SHP77 (cell line): ENCODE measurements around the gene HMGCS2.

Experiments
- DNase-seq, 2 experiments: peaks; one replicate each; lab custom pipeline; 2025; lab: John Stamatoyannopoulos, UW

Gene HMGCS2

GRCh38 chr1:119701659-119702058, 67.0 kb downstream of the HMGCS2 start:
- no peak for DNase-seq

GRCh38 chr1:119700326-119700725, 68.4 kb downstream of the HMGCS2 start:
- no peak for DNase-seq
